Omental fat pad (tissue), 4 donors: ENCODE measurements around the gene TLX2. TPM values are rescaled to one million over a fixed set of nuclear protein-coding genes. Genes with fewer than 3 reads are reported as not detected.

Source experiments
- ATAC-seq: fragments of 150-250 bp; one replicate; pipeline ENCODE4 v1.9.1; 2016; ENCODE audit warnings: mild to moderate bottlenecking, moderate library complexity; ENCODE audit not compliant: low FRiP score
- DNase-seq: peaks from one replicate; pipeline ENCODE4 v3.0.0-alpha.2; 2019; ENCODE audit warnings: low spot score
- CTCF ChIP-seq, 3 donors: fragments of 450-650 bp; IDR thresholded peaks; one replicate each; pipeline ENCODE4 v1.5.1; 2016 to 2017; ENCODE audit warnings: antibody characterized with exemption in 3 of 3, mild to moderate bottlenecking in 3 of 3, moderate library complexity in 2 of 3
- total RNA-seq, 4 donors: library from RNA; depleted of rRNA; stranded (reverse); fragments of >200 nt; gene quantifications; one replicate each; pipeline ENCODE4 v1.1.0, GENCODE V29; 2016

The TLX2 gene
- total RNA-seq, 4 donors from 2014 or later = not detected

DNA sequence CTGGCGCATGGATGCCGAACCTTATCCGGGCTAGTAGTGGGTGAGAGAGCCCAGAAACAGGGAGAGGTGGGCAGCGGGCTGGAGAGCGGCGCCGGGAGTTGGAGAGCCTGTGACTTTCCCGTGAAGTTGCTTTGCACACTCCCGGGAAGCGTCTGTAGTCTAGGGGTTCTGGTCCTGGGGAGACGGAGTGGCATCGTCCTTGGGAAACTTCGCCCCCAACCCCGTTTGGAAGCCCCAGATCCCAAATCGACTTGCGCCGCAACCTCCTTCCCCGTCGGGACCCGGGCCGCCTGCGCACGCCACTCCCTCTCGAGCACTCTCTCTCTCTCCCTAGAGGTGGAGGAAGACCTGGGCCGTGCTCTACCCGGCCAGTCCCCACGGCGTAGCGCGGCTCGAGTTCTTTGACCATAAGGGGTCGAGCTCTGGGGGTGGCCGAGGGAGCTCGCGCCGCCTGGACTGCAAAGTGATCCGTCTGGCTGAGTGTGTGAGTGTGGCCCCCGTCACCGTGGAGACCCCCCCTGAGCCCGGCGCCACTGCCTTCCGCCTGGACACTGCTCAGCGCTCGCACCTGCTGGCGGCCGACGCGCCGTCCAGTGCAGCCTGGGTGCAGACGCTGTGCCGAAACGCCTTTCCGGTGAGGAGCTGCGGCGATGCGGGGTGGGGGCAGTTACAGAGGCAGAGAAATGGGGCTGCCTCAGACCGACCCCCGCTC lies 40.7 kb downstream of the TLX2 start:
- no peak for TF ChIP-seq CTCF (IDR thresholded peaks at IDR 0.05)
- ATAC-seq (peak; percentile 68), DNase-seq (no peak)

- TF ChIP-seq CTCF (IDR thresholded peaks at IDR 0.05) = no peak
- ATAC-seq (no peak), DNase-seq (no peak)
Observed at GRCh38 chr2:74555610-74556103, 41.4 kb downstream of the TLX2 start.

DNA sequence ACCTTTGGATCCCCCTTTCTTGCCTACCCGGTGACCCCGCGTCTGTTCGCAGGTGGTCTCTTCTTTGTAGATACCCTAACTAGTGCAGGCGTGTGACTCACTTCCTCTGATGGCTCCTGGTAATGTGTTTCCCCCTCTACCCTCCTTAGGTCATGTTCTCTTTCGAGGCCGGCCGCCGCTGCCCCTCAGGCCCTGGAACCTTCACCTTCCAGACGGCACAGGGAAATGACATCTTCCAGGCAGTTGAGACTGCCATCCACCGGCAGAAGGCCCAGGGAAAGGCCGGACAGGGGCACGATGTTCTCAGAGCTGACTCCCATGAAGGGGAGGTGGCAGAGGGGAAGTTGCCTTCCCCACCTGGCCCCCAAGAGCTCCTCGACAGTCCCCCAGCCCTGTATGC lies 41.9 kb downstream of the TLX2 start:
- TF ChIP-seq CTCF (IDR thresholded peaks at IDR 0.05) = no peak
- DNase-seq (no peak), ATAC-seq (no peak)

DNA sequence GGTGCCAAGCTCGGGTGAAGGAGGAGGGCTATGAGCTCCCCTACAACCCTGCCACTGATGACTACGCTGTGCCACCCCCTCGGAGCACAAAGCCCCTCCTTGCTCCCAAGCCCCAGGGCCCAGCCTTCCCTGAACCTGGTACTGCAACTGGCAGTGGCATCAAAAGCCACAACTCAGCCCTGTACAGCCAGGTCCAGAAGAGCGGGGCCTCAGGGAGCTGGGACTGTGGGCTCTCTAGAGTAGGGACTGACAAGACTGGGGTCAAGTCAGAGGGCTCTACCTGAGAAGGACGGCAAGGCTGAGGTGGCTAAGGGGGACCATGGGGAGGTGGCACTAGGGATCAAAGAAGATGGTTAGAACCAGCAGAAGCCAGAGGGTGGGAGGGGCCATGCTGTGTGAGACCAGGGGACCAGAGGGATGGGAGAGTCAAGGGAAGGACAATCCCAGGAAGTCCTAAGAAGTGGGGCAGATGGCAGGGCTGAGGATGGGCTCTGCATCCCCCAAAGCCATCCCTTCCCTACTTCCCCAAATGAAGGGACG lies 42.7 kb downstream of the TLX2 start:
- TF ChIP-seq CTCF (IDR thresholded peaks at IDR 0.05) = no peak
- no peak for ATAC-seq
- no peak for DNase-seq

GRCh38 chr2:74558284-74559230 lies 44.3 kb downstream of the TLX2 start:
- DNase-seq (no peak), ATAC-seq (no peak)
- no peak for TF ChIP-seq CTCF (IDR thresholded peaks at IDR 0.05)

DNA sequence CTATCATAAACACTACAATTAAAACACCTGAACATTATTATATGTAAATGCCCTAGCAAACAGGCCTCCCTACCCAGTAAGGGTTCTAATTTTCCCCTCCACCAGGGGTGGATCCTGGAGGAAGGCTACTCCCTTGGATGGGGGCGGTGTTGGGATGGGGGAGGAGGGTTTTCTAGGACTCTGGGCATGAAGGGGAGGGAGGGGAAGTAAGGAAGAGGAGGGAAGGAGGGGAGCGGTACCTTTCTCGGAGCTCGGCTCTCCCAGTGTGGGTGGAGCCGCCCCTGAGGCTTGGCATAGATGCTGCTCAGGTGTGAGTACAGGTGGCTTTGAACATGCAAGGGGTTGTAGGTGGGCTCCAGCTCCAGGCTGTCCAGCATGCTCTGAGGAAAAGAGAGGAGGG lies 45.7 kb downstream of the TLX2 start:
- ATAC-seq (no peak), DNase-seq (no peak)
- no peak for TF ChIP-seq CTCF (IDR thresholded peaks at IDR 0.05)
